ENCODE data around the gene GCN1.

DNA sequence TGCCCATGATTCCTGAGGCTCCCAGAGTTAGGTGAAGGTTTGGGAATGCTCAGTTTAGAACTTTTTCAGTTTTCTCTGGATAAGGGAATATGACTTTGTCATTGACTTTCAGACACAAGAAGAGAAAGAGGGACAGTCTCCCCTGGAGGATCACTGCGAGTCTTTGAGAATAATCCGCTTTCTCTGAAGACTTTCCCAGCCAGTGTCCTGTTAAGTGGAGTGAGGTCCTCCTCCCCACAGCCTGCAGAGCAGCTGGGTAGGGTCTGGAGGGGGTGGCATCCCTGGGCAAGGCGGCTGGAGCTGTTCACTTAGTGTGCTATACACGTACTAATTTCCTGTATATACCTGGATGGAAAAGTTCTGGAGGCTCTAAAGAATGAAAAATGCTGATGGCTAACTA, 69.5 kb downstream of the GCN1 start:
- TF ChIP-seq, protein P1, sequence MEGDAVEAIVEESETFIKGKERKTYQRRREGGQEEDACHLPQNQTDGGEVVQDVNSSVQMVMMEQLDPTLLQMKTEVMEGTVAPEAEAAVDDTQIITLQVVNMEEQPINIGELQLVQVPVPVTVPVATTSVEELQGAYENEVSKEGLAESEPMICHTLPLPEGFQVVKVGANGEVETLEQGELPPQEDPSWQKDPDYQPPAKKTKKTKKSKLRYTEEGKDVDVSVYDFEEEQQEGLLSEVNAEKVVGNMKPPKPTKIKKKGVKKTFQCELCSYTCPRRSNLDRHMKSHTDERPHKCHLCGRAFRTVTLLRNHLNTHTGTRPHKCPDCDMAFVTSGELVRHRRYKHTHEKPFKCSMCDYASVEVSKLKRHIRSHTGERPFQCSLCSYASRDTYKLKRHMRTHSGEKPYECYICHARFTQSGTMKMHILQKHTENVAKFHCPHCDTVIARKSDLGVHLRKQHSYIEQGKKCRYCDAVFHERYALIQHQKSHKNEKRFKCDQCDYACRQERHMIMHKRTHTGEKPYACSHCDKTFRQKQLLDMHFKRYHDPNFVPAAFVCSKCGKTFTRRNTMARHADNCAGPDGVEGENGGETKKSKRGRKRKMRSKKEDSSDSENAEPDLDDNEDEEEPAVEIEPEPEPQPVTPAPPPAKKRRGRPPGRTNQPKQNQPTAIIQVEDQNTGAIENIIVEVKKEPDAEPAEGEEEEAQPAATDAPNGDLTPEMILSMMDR (conservative IDR thresholded peaks at IDR 0.05; ENCODE audit: low read length) = no peak
- no peak for TF ChIP-seq EZH2phosphoT487 (IDR thresholded peaks at IDR 0.05; ENCODE audit: borderline replicate concordance)

All from Loucy (cell line).